GF-D8 (cell line): ENCODE measurements around the gene B4GALT2.

Experiments used
- DNase-seq: peaks from one replicate; lab custom pipeline; 2025; lab: John Stamatoyannopoulos, UW

The B4GALT2 gene

DNA sequence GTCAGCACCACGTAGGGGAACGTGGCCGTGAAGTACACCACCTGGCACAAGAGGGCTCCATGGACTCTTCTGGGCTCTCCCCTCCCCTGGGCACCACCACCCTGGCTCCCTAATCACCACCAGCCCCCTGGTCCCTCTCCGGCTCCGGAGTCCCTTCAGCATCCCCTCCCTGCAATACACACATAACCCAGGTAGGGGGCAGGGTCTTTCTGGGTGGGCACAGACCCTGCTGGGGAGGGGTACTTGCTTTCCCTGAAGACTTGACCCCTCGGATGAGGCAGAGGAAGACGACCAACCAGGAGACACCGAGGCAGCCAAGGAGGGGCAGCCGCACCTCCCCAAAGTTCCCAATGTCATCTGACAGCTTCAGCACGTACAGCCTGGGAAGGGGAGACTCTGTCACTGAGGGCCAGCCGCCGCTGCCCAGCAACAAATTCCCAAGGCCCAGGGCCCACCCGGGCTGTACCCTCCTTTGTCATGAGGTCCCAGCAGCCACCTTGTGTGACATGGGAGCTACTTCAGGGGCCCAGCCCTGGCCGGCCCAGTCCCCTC lies 23.7 kb downstream of the B4GALT2 start:
- no peak for DNase-seq

DNA sequence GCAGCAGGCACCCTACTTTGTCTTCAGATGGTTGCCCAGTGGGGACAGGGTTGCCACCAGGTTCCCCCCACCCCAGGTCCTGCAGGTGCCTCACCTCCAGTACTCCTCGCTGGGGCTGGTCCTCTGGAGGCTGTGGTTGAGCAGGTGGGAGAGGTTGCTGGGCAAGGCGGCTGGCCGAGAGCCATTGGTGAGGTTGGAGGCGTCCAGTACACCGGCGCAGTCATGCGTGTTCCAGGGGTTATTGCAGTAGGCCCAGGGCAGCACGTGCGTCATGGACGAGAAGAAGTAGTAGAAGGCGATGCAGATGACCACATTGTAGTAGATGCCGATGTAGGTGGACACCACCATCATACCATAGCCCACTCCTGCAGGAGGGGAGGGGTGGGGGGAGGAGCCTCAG lies 29.2 kb downstream of the B4GALT2 start:
- DNase-seq = no peak

DNA sequence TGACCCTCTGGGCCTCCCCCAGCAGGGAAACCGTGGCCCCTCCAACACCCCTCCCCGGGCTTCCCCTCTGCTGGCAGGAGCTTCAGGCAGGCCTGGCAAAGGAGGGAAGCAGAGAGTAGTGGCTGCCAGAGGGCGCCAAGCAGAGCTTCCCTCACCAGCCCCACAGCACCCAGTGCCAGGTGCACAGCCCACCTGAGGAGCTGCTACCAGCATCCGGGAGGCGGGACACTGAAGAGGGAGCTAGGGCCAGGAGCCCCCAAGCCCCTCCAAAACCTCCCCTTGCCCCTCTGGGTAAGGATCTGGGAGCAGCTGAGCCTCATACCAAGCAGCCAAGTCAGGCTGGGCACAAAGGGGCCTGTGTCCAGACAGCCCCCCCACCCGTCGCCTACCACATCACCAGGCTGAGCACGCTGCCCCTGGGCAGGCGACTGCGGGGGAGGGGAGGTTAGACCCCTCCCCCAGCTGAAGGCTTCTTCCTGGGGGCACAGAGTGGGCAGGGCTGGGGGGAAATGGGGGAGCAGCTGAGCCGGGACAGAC lies 32.0 kb downstream of the B4GALT2 start:
- no peak for DNase-seq

DNA sequence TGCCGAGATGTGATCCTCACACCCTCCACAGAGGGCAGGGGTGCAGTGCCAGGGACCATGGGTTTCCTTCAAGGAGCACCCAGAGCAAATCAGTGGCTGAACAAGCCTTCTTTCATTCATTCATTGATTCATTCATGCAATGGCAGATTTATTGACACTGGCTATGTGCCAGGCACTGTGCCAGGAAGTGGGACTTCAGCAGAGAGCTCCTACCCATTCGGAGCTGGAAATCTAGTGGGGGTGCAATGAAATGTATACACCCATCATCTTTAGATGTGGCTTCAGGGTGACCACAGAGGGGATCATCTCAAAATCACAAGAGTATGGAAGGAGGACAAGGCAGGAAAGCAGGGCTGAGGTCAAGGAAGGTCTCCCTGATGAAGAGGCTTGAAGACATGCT lies 33.4 kb downstream of the B4GALT2 start:
- DNase-seq = no peak

DNA sequence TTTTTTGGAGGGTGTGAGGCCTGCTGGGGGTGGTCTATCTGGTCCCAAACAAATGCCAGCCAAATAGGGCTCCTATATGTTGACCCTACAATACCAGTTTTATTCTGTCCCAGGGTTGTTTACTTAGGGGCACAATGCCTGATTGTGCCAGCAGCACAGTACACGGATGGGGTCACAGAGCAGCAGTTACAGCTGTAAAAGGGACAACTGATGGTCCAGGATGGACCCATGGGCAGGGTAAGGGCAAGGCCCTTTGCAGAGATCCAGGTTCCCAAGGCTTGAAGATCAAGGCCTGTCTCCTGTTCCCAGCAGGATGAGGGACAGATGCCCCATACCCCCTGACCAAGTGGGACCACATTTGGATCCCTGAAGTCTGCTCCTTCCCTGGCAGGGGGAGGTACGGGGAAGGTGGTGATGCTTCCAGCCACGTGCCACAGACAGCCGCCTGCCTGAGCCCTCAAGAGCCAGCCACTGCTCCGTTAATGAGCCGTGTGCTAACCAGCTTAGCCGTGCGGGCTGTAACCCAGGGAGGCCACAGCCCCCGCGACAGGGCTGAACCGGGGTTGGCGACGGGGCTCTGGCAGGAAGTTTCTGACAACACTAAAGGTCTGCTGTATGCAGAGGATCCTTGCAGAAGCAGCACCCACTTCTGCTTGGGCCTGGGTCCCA lies 34.1 kb downstream of the B4GALT2 start:
- peak; percentile 8 for DNase-seq

DNA sequence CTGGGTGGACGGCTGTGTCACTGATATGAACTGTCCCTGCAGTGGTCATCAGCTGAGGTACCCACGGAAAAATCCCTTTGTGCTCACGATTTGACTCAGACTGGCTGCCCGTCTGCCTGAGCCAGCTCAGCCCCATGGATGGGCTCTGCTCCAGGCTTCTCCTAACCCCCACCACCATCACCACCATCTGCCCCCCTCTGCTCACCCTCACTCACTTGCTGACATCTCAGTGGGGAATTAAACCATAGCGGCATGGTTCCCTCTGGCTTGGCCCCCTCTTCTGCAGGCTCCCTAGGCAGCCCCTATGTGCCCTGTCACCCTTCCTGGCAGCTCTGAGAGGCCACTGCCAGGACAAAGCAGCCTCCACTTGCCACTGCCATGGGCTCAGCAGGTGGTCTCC lies 34.9 kb downstream of the B4GALT2 start:
- DNase-seq = no peak

DNA sequence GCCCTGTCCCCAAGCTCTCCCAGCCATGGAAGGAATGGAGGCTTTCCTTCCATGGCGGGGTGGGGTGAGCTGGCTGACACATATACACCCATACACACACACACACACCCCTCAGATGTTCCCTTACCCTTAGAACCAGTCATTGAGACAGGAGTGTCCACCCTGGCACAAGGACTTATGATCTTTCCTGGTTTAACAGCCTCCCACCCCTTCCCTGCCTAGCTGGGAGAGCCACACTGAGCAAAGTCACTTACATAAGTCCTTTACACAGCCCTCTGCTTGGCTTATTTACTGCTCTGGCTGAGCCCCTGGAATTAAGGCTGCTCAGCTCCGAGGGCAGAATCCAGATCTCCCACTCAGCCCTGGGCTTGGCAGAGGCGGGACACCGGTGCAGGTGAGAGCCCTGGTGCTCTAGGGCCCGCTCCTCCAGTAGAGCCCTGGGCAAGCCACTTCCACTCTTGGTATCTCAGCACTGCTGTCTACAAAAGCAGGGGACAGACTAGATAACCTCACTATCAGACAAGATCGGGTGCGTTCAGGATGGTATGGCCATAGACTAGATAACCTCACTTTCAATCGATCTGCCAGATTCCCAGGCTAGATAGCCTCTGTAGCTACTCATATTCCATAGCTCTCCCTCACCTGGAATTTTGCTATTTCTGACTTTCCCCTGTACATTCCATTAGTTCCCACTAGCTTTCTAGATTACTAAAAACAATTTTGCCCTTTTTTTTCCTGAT lies 35.5 kb downstream of the B4GALT2 start:
- DNase-seq = no peak

DNA sequence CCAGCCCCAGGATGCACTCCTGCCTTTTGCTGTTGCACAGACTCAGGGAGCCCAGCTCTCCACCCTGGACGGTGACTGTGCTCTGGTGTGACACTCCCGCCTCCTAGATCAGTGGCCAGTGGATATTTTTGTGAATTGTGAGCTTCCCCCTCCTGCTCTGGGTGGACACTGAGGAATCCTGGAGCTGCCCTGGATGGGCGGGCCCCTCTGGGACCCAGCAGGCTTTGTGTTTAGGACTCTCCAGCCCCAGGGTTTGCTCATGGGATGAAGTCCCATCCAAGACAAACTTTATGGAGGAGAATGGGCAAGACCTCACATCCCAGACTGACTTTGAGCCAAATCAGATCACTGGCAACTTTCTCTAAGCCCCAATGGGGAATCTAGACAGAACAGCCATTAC lies 36.2 kb downstream of the B4GALT2 start:
- DNase-seq = no peak

DNA sequence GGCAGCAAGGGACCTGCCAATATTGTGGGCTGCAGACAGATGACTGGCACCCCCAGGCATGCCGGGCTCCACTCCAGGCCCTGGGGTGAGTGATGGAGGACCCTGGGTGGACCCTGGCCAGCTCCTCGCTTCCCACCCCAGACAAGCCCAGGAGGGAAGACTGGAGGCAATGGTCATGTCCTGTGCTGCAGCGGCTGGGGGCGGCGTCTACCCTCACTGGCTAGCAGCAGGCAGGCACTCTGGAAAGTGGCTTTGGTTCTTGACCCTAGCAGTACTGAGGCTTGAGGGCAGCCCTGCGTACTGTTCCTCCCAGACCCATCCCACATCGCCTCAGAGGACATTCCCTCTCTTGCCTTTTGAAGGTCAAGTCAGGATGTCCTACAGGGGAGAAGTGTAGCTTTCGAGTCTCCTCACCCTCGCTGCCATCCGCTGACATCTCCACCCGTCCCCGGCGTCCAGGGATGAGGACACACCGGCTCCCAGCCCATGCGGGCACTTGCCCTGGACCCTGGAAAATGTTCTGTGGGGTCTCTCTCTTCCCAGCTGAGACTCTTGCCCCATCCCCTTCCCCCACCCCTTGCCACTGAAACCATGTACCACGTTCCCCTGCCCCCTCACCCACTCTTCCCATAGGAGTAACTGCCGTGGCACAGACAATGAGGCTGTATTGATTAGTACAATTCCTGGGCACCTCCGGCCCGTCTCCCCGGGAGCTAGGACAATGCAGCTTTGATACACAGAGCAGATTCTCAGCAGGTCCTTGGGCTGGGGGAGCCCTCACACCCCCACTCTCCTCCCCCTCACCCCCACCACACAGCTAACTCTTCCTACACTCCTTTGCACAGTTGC lies 37.3 kb downstream of the B4GALT2 start:
- DNase-seq = no peak

DNA sequence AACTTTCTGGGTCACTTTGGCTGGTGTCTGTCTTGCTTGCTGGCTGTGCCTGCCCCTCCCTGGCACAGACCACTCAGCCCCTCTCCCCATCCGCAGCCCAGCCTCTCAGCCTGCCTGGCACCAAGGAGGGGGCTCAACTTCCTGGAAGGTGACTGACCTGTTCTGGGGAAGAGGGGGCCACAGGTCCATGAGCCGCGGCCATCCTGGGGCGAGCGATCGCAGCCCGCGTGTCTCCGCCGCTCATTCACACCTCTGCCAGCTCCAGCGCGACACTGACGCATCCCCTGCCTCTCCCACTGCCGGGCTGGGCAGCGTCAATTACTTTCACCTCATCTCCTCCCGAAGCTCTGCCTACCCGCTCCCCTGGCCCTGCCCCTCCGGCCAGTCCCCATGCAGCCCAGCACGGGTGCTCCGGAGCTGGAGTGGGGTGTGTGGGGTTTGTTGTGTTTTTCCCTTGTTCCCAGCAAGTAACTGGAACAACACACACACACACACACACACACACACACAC lies 37.9 kb downstream of the B4GALT2 start:
- no peak for DNase-seq

DNA sequence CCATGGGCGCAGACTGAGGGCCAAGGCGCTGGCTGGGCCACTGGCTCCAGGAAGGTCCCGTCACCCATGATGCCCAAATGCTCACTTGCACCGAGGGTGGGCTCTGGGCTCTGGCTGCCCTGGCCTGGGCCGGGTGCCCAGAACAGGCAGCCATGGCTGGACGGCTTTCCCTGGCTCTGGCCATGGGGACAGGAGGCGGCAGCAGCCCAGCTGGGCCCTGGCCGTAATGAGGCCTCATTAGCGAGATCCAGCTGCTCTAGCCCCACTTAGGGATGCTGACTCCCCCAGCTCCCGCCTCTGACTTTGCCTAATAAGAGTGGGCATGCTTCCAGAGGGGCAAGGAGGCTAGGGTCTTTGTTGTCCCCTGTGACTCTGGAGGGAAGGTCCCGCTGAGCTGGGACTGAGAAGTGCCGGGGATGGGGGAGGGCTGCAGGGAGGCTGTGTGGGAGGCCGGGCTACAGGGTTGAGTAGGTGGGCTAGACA lies 40.5 kb downstream of the B4GALT2 start:
- no peak for DNase-seq

DNA sequence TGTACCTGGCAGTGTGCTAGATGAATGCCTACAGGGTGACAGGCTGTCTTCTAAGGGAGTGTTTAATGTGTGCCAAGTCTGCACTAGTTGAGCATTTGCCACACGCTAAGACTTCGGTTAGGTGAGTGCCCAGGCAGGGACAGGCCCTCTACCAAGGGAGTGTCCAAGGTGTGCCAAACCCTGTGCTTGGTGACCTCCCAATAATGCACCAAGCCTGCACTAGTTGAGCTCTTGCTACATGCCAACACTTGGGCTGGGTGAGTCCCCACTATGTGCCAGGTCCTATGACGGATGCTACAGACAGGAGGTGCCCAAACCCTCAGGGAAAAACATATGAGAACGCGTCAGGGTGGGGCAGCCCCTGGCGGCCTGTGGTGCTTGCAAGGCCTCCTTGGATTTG lies 41.5 kb downstream of the B4GALT2 start:
- no peak for DNase-seq

DNA sequence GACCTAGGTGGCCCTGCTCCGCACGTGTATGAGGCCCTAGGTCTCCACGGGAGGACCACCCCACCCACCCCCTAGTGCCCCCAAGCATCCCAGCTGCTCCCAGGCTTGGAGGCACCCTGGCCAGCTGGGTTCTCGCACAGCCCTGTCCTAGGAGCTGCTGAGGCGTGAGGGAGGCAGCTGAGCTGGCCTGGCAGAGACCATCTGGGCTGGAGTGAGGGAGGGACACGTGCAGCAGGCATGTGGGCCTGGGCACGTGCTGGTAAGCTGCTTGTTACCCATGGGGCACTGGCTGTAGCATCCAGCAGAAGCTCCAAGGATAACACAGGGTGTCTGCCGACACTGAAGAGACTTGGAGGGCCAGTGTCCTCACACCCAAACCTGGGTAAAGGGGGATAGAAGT lies 42.1 kb downstream of the B4GALT2 start:
- no peak for DNase-seq

DNA sequence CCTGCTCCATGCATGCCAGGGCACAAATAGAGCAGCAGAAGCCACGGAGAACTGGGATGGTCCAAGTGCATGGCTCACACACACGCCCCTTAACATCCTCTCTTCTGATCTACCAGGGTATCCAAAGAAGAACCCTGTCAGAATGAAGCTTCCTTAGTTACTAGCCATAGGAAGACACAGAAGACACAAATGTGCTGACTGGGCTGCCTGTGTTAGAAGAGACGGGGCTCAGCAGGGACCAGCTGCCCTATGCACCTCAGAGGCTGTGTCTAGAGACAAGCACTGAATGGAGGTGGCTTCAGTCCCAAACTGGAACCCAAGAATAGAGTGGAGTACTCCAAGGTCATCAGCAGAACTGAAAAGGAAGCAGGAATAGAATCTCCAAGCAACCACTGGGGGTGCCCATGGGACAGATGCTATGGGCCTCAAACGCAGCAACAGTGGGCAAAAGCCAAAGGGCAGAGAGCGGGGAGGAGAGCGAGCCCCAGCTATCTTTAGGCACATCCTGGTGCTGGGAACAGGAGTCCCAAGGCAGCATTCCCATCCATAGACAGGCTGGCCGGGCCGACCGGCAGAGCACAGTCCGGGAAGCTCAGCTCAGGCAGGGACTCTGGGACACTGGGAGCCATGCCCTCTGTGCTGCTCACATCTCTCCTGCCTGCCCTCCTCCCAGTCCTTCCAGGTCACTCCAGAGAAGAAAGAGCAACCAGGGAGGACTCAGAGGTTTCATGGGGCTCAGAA lies 42.7 kb downstream of the B4GALT2 start:
- no peak for DNase-seq

DNA sequence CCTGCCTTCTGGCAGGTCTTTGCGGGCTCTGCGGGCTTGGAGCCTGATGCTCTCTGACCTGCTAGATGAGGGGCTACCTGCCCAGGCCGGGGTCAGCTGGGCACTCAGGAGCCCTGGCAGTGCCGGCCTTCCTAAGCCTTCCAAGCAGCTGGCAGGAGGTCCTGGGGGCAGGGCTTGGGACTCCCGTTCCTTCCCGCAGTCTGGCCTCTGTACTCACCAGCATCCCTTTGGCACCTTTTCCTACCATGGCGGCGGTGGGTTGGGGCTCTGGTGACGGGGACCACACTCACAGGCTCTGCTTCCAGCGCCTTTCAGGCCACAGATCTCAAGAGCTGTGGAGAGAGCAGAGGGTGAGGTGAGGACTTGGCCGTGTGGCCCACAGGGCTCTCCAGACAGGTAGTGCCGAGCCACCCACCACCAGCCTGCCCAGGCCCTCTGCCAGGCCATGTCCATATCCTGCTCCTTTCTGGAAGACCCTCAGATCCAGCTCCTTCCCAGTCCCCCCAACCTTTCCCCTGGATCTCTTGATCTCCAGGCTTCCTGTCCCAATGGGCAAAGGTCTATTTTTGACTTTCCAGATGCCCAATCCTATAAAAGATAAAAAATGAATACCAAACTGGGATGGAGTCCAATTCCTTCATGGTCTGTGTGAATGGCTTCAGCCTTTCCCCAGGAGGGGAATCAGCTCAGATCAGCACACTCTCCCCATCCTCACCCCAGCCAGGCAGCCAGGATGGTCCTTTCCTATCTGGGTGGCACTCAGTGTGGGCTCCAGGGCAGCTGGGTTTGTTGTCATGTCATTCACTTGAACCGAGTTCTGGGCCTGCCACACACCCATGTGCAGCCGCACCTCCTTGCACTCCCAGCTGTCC lies 45.3 kb downstream of the B4GALT2 start:
- no peak for DNase-seq

DNA sequence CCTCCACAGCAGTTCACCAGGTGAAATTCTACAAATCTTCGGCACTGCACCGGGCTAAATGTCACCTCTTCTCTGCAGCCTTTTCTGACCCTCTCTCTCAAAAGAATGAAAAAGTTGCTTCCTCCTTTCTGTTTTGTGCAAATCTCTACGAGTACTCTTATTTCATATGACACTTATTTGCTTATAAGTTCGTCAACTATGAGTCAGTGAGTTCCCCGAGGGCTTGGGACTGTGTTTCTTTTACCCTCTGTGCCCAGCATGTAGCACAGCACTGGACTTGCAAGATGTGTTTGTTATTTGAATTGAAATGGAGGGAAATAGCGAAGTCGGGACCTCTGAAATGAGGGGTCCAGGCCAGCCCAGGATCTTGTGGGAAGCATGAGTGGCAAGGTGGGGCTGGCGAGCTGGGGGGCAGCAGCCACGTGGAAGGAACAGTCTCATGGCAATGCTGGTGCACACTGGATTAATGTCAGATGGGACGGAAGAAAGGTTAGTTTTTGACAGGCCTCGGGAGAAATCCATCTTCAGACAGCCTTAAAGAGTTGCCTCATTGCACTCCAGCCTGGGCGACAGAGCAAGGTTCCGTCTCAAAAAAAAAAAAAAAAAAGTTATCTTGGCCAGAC lies 46.0 kb downstream of the B4GALT2 start:
- DNase-seq = no peak

DNA sequence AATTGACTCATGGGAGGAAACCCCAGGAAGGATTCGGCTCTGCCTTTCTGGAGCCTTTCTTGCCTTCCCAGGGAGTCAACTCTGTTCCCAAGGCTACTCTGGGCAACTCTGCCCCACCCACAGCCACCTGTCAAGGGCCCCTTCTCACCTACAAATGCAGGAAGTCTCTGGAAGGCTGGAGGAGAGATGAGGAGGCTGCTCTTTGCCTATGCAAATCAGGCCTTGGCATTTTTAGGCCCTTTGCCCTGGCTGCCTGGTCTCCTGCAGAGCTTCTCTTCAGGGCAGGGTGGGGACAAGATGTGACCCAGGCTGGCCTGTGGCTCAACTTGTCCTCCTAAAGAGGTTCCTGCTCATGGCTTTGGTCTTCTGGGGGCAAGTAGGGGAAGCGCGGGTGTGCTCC lies 46.8 kb downstream of the B4GALT2 start:
- no peak for DNase-seq

DNA sequence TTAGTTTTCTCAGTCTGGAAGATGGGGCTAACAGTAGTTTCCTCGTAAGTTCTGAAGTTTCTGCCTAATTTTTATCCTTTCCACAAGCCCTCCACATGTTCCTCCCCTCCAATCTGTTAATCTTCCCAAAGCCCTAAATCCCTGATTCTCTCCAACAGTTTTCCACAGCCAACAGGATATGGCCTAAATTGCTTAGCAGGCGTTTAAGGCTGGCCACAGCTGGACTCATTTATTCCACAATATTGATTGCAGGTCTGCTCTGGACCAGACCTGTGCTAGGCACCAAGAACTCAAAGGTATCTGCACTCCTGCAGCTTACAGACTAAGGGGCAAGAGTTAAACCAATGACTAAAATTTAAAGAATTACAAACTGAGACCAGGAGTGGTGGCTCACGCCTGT lies 48.3 kb downstream of the B4GALT2 start:
- DNase-seq = no peak

DNA sequence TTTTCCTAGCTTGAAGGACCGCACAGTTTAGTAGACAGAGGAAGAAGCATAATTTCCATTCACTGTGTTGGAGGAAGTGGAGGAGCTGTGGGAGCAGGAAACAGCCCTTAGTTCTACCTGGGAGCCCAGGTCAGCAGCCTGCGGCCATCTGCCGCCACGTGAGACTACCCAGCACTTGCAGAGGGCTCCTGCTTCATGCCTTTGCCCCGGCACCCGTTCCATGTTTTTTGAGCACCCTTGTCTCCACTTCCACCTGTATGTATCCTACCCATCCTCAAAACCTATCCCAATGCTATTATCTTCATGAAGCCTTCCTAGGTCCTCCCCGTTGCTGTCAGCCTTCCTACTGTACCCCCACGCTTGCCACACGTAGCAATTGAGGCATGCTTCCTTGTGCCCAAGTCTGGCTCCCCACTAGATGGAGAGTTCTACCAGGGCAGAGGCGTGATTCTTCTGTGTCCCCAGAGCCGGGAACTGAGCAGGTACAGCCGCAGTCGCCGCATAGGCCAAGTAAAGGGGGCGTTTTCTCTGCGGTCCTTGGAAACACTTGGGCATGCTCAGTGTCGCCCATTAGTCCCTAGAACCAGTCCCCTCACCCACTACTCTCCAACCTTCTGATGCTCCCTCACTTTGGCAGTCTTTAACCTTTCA lies 50.4 kb downstream of the B4GALT2 start:
- no peak for DNase-seq
